Fibroblast of skin of left biceps (primary cell): ENCODE measurements around the gene HIC1.
"Not testable (repeated sequence)": the region's sequence is repeated elsewhere in the genome, so short reads cannot be mapped to it uniquely, and the experiment has no call there.

ENCODE experiments used
- DNase-seq, 2 experiments: peaks; one replicate each; pipeline ENCODE4 v3.0.0-alpha.2; 2013; ENCODE audit warnings: low read depth in 2 of 2

The HIC1 gene, protein sequence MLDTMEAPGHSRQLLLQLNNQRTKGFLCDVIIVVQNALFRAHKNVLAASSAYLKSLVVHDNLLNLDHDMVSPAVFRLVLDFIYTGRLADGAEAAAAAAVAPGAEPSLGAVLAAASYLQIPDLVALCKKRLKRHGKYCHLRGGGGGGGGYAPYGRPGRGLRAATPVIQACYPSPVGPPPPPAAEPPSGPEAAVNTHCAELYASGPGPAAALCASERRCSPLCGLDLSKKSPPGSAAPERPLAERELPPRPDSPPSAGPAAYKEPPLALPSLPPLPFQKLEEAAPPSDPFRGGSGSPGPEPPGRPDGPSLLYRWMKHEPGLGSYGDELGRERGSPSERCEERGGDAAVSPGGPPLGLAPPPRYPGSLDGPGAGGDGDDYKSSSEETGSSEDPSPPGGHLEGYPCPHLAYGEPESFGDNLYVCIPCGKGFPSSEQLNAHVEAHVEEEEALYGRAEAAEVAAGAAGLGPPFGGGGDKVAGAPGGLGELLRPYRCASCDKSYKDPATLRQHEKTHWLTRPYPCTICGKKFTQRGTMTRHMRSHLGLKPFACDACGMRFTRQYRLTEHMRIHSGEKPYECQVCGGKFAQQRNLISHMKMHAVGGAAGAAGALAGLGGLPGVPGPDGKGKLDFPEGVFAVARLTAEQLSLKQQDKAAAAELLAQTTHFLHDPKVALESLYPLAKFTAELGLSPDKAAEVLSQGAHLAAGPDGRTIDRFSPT

DNA sequence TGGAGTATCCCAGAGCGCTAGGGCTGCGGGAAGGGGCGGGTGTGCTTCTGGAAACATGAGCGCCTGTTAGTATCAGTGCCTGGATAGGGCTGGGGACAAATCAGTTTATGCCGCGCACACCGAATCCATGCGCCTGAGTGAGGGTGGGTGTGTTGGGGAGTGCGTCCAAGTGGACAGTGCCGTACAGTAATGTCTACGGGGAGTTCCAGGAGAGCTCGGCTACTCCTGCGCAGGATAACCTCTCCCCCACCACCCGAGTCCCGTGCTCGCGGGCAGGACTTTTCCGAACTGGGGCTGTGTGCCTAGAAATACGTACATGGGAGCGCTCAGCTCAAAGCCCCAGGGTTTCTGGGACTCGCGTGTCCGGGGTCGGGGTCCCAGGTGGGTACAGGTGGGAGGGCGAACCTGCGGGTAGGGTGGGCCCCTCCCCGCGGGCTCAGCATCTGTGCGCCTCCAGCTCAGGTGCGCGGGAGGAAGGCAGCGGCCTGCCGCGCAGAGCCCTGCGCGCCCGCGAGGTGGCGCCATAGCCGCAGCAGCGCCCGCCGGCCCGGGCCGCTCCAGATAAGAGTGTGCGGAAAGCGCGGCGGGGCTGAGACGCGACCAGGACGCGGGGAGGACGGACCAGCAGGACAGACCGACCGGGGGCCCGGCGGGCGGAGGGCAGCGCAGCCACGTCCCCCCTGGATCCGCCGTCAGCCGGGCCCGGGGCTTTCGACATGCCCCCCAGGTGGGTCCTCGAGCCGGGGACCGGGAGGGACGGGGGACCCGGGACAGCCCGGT is at the start of gene HIC1:
TSS of gene HIC1 (plus strand) at position 592 of the 780 bp plus-strand sequence. CDS start 1,588 bp downstream, outside the sequence.
- no peak for DNase-seq

DNA sequence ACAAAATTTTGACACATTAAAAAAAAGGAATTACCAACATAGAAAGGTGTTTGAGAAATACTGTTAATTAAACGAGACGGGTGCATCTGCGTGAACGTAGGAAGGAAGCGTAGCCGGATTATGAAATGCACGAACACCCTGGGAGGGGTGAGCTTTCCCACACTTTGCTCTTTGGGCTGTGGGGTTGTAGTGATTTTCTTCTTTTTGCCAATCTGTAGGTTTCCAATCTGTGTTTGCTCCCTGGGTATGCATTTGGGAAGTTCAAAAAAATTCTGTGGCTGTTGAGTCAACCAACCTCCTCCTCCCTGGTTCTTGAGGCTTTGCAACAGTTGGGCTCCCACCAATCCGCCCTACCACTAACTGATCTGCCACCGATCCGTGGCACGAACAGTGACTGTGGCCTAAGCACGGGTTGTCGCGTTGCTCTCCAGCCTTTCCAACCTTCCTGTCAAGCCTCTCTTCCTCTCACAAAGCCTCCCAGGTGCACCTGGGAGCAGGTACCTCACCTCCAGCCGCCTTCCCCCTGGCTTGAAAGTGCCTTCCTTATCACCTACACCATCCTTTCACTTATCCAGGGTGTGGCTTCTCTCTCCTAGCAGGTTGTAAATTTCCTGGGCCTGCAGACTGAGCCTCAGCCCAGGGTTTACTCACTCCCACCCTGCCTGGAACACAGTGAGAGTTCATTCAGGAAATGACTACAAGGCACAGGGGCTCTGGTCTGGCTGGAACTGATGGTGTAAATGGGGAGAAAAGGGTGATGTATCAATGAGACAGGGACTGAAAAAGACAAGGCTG is 46.4 kb upstream of the HIC1 start:
- DNase-seq, result no peak

DNA sequence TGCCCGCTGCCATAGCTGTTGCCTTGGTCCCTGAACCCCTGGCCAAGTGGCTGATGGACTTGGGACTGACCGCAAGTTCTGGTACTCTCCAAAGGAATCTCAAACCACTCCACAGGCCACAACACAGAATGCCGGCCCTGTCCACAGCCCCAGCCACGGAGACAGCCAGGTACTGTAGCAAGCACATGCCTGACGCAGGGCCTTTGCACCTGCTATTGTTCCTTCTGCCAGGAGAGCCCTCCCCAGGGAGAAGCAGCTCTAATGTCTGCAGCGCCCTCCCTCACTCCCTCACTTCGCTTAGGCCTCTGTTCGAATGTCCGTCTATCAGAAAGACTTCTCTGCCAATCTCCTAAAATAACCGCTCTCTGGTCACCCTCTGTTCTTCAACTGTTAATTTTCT is 45.2 kb upstream of the HIC1 start:
- no peak for DNase-seq

DNA sequence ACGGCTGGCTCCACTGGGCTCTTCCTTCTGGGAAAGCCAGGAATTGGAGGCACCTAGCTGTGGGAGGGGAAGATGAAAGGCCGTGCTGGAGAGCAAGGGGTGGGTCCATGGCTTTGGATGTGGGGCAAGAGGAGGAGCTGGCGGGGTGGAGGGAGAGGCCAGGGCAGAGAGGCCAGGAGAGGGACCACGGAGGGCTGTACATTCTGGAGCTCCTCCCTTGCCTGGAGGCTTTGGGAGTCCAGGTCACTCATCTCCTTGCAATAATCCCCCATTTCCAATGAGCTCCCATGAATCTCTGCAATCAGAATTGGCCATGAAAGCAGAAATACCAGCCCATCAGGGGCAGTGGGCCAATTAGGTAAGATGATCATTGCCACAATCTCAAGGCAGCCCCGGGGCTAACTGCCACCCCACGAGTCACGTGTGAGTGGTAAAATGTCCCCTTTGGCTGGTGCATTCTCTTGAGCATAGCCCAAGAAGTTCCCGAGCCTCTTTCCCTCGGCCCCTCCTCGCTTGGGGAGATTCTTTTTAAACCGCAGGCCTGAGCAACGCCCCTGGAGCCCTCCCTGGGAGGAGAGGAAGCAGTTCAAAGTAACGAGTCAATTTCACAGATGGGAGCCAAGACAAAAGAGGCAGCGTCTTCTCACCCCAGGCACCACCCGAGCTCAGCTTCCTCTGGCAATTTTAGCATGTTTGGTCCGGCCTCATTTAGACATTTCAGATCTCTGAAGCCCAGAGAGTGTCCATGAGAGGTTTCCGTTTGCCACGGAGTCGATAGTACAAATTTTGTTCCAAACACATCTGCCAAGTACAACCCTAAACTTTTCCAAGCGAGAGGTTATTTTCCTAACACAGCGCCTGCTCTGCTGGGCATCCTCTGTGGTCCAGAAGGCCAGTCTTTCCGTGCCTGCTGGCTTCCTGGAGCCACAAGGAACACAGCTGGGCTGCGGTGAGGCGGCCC is 43.2 kb upstream of the HIC1 start:
- no peak for DNase-seq

DNA sequence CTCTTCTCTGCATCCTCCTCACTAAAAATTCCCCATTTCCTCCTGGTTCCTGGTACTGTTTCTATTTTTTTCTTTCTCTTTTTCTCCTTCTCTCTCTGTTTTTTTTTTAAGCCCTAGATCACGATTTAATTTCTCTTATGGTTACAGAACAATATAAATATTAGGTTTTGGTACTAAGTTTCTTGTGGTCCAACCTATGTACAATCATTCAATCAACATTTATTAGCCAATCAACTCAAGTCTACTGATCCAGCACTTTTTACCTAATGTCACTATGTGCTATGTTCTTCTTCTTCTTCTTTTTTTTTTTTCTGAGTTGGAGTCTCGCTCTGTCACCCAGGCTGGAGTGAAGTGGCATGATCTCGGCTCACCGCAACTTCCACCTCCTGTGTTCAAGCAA is 42.4 kb upstream of the HIC1 start:
- no peak for DNase-seq

DNA sequence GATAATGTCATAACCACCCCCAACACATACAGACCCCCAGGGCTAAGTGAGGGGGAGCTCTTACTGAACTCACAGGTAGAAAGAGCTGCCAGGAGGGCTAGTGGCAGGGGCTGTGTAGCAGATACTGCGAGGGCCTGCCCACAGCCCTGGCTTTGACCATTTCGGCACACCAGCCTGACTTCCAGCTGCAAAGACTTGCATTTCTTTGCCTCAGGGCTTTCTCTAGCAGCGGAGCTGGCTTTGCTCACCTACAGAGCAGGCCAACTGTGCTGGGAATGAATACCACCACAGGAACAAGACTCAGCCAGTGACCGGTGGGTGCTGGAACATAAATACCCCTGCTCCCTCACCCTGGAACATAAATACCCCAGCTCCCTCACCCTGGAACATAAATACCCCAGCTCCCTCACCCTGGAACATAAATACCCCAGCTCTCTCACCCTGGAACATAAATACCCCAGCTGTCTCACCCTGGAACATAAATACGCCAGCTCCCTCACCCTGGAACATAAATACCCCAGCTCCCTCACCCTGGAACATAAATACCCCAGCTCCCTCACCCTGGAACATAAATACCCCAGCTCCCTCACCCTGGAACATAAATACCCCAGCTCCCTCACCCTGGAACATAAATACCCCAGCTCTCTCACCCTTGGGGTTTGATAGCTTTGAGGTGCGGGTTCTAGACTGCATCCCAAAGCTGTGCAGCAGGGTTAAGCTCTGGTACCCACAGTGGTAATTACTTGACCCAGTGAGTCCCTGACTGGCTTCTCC is 41.5 kb upstream of the HIC1 start:
- DNase-seq, result not testable (repeated sequence)

DNA sequence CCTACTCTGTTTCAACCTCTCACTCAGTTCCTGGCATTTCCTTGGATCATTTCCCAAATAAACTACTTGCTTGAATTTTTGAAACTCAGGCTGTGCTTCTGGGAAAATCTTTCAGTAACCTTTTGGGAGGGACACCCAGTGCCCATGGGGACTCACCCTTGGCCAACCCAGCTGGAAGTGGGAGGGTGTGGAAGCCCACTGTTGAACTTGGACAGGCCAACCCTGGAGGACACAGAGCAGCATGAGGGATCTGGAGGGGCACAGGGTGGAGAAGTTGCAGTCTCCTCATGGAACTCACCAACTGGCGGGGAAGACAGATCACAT is 40.9 kb upstream of the HIC1 start:
- DNase-seq, result no peak

DNA sequence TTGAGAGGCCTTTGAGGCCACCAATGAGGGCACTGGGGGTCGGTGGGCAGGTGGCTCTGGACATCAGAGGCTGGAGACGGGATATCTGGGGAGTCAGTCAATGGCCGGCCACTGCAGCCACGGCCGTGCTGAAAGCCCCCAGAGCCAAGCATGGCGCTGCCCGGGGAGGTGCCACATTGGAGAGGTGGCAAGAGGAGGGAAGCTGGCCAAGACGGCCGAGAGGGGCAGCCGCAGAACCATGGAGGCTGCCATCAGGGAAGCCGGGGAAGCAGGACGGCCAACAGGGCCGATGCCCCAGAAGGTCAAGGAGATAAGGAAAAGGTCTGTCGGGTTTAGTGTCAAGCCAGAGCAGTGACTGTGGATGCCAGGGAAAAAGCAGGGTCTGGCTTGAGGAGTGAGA is 39.6 kb upstream of the HIC1 start:
- DNase-seq, result no peak

DNA sequence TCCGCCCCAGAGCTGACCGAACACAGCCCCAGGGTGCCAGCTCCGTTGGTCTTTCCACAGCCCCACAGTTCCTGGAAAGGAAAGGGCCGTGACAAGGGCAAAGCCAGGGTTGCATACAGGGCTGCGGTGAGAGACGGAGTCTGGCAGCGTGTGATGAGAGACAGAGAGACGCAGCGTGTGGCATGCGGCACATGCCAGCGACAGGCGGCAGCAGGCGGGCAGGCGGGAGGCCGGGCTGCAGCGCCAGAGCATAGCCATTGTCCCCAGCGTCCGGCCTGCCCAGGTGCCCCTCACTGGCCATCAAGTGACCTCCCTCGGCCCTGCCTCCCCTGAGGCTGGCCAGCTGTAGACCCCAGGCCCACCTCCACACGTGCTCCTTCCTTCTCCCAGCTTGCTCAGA is 38.4 kb upstream of the HIC1 start:
- DNase-seq, result no peak

DNA sequence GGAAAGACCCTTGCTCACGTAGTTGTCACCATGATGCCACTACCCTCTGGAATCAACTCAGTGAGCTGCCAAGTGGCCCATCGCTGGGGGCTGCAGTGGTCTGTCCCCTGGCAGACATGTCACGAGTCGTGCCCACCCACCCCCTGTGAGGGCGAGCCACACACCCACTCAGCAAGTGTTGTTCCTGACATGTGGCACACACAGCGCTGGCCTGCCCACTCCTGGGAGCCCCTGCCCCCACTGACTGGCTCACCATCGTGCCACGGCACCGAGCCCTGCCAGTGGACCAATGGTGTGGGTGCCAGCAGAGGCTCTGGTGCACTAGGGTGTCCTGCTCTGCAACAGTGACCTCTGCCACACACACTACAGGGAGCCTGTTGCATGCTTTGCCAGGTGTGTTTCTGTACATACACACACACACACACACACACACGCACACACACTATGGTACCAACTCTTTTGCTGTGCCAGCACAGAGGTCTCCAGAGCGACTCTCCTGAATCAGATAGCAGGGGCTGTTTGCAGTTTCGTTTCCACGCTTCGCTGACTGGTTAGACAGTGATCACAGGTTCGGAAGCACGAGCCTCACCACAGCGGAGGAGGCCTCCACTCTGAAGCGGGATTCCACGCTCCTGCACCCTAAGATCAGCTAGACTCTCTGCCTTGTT is 37.5 kb upstream of the HIC1 start:
- DNase-seq, result no peak

DNA sequence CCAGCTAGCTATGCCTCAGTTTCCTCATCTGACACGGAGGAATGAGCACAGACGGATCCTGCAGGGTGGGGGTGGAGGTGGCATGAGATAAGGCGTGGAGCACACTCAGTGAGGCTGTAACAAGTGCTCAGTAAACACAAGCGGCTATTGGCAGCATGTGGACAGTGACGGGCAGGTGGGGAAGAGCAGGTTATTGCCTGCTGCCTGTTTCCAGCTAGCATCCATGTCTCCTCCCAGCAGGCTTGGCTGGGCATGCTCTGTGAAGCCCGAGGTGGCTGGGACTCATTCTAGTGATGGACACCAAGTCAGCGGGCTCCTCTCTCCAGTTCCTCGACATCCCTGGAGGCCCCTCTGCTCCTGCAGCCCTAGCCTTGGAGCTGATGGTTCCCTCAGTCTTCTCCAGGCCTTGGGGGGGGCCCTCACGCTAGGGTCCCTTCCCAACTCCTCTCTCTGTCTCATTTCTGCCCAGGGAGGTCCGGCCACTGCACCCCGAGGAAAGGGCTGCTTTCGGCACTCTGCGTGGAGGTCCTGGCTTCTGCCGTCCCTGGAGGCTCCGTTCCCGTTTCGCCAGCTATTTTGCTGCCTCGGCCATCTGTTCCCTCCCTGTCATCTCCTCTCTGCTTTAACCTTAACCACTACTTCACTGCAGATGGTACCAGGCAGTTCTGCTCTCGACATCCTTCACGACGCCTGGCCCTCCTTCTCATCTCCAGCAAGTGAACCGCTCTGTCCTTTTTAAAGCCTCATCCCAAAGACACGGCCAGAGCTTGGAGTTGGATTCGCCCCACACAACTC is 36.0 kb upstream of the HIC1 start:
- DNase-seq, result no peak

DNA sequence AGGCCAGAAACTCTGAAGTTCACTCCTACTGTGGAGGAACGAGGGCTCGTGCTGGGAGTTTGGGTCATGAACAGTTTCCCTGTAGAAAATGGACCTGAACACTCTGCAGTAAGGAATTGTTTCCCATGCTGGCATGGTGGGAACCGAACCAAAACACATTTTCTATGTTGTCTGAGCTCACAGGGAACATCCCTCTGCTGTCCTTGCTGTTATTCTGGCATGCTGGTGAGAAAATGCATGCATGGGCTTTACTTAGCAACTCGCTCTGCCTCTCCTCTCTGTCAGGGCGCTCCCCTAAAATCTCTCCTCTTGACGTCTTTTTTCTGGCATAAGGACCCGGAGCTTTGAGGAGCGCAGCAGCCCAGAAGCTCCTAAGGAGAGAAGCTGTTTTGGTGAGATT is 35.2 kb upstream of the HIC1 start:
- no peak for DNase-seq

DNA sequence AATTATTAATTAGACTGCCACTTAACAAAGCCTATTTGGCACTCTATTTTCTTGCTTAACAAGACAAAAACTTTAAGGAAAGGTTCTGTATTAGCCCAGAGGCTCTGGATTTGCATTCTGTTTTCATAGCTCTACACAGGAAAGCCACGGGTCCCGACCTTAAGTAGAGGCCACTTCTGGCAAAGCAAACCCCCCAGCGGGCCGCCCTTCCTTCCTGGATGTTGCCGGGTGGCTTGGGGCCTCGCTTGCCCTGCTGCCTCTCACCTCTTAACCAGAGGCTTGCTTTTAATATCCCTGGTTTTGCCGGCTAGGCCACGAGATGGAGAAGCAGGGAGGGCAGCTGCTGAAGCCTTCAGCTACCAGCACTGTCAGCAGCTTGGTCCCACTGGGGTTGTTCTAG is 34.2 kb upstream of the HIC1 start:
- DNase-seq, result no peak

DNA sequence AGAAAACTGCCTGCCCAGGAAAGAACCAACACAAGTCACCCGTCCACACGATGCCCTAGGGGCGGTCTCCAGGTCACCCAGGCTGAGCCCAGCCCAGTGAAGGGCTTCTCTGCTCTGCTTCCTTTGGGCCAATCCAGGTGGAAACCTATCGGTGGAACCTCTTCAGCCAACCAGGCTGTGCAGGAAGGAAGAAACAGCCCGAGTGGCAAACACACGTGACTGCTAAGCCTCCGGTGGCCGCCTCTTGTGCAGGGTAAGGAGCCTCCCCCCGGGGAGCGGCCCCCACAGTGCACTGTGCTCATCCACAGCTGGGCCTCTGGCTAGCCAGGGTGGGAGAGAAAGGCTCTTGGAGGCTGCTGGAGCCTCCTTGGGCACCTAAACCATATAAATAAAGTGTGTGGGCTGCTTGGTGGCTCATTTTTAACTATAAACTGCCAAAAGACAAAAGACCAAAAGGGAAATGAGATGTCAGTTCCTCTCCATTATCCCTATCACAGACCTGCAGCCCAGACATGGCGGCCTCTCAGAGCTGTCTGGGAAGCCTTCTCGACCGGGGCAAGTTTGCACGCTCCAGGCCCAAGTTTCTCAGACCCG is 32.2 kb upstream of the HIC1 start:
- no peak for DNase-seq

DNA sequence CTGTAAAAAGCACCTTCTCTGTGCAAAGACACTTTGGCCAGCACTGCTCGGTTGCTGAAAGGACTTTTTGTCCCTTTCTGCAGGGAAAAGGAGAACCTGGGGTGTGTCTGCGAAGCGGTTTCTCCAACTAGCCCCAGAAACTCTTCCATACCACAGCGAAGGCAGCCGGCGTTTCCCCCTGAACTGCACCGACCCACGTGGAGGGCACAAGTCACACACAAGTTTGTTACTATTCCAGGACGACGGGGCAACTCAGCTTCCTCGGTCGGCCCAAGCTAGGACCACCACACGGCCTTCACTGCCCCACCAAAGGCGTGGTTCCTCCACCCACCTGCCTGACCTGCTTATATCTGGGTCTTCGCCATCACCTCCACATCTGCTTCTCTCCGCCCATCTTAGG is 31.6 kb upstream of the HIC1 start:
- DNase-seq, result no peak

DNA sequence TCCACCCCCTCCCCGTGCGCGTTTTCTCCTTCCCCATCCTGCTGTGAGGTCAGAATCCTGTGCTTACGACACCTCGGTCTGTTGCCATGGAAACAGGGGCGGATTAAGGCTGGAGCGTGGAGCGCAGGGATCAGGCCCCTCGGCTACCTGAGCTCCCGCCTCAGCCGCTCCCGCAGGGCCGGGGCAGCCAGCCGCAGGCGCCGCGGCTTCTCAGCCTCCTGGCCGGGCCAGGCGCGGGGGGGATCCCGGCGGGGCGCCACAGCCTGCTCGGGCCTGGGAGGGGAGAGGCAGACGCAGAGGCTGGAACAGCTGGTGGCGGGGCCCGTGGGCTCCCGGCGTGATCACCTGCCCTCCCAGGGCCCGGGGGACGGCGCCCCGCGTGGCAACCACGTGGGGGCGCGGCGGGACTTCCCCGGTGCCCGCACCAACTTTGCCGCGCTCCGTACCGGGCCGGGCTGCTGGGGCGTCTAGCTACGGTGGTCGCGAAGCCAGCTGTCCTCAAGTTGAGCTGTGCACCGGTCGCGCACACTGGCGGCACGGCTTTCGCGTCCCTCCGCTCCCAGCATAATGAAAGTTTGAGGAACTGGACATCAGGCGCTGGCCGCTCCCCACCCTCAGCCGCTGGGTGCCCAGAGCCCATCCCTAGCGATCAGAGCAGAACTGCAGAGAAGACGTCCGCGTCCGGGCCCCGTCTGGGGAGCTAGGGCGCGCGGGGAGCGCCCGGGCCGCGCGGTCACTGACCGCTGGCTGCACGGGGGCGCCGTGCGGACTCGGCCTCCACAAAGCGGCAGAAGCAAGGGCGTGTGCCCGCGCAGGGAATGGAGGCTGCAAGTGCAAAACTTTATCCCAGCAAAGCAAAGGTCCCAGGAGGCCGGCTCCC is 31.0 kb upstream of the HIC1 start:
- no peak for DNase-seq

DNA sequence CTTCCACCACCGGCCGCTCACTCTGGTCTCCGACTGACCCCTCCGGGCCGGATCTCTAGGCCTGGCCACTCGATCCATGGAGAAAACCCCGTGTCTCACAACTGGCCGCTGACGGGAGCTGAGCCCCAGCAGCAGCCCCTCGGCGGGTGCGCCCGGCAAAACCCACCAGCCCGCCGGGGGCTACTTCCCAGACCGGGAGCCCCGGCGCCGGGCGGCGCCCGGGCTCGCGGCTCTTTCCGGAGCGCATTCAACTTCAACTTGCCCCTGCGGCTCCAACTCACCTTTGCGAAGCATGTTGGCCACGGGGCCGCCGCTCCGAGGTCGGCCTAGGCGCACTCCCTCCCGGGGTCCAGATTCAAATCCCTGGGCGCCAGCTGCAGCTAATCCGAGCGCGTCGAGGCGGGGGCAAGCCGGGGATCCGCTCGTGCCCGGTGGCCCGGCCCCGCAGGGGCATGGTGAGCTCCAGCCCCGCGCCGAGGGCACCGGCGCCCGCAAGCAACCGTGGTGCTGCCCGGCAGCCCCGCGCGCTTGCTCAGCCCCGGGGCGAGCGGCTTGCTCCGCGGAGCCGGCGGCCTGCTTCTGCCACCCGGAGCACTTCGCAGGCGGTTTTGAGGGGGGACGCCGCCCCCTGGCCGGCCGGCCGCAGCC is 30.2 kb upstream of the HIC1 start:
- no peak for DNase-seq
